Mesenteric fat pad (tissue), 1 donor: ENCODE measurements around the gene CEACAM5. TPM values are rescaled to one million over a fixed set of nuclear protein-coding genes. Genes with fewer than 3 reads are reported as not detected.

ENCODE experiments used
- DNase-seq: peaks from one replicate; pipeline ENCODE4 v3.0.0-alpha.2; 2020; ENCODE audit warnings: low spot score
- total RNA-seq: library from RNA; stranded (reverse); fragmentation: NEBNext Ultra II Directional; extraction: Animal tissue kit (Norgen Biotek cat#: 25700); gene quantifications from one replicate; pipeline ENCODE4 v1.2.1, GENCODE V29; 2021
- donor health status: DM: yes; HTN: yes; CAD: no.

CEACAM5 gene
- total RNA-seq, 1 donor from 2014 or later: 0.35 TPM

DNA sequence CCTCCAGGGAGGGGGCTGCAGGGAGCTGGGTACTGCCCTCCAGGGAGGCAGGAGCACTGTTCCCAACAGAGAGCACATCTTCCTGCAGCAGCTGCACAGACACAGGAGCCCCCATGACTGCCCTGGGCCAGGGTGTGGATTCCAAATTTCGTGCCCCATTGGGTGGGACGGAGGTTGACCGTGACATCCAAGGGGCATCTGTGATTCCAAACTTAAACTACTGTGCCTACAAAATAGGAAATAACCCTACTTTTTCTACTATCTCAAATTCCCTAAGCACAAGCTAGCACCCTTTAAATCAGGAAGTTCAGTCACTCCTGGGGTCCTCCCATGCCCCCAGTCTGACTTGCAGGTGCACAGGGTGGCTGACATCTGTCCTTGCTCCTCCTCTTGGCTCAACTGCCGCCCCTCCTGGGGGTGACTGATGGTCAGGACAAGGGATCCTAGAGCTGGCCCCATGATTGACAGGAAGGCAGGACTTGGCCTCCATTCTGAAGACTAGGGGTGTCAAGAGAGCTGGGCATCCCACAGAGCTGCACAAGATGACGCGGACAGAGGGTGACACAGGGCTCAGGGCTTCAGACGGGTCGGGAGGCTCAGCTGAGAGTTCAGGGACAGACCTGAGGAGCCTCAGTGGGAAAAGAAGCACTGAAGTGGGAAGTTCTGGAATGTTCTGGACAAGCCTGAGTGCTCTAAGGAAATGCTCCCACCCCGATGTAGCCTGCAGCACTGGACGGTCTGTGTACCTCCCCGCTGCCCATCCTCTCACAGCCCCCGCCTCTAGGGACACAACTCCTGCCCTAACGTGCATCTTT lies 7.8 kb upstream of the CEACAM5 start:
- DNase-seq: peak; percentile 33

DNA sequence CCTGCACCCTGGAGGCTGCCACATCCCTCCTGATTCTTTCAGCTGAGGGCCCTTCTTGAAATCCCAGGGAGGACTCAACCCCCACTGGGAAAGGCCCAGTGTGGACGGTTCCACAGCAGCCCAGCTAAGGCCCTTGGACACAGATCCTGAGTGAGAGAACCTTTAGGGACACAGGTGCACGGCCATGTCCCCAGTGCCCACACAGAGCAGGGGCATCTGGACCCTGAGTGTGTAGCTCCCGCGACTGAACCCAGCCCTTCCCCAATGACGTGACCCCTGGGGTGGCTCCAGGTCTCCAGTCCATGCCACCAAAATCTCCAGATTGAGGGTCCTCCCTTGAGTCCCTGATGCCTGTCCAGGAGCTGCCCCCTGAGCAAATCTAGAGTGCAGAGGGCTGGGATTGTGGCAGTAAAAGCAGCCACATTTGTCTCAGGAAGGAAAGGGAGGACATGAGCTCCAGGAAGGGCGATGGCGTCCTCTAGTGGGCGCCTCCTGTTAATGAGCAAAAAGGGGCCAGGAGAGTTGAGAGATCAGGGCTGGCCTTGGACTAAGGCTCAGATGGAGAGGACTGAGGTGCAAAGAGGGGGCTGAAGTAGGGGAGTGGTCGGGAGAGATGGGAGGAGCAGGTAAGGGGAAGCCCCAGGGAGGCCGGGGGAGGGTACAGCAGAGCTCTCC lies 6.9 kb upstream of the CEACAM5 start:
- DNase-seq: peak; percentile 84

DNA sequence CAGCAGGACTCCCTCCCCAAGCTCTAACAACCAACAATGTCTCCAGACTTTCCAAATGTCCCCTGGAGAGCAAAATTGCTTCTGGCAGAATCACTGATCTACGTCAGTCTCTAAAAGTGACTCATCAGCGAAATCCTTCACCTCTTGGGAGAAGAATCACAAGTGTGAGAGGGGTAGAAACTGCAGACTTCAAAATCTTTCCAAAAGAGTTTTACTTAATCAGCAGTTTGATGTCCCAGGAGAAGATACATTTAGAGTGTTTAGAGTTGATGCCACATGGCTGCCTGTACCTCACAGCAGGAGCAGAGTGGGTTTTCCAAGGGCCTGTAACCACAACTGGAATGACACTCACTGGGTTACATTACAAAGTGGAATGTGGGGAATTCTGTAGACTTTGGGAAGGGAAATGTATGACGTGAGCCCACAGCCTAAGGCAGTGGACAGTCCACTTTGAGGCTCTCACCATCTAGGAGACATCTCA lies 6.2 kb upstream of the CEACAM5 start:
- peak; percentile 12 for DNase-seq

DNA sequence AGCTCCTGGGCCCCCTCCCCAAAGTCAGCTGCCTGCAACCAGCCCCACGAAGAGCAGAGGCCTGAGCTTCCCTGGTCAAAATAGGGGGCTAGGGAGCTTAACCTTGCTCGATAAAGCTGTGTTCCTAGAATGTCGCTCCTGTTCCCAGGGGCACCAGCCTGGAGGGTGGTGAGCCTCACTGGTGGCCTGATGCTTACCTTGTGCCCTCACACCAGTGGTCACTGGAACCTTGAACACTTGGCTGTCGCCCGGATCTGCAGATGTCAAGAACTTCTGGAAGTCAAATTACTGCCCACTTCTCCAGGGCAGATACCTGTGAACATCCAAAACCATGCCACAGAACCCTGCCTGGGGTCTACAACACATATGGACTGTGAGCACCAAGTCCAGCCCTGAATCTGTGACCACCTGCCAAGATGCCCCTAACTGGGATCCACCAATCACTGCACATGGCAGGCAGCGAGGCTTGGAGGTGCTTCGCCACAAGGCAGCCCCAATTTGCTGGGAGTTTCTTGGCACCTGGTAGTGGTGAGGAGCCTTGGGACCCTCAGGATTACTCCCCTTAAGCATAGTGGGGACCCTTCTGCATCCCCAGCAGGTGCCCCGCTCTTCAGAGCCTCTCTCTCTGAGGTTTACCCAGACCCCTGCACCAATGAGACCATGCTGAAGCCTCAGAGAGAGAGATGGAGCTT lies 4.7 kb upstream of the CEACAM5 start:
- peak; percentile 77 for DNase-seq

DNA sequence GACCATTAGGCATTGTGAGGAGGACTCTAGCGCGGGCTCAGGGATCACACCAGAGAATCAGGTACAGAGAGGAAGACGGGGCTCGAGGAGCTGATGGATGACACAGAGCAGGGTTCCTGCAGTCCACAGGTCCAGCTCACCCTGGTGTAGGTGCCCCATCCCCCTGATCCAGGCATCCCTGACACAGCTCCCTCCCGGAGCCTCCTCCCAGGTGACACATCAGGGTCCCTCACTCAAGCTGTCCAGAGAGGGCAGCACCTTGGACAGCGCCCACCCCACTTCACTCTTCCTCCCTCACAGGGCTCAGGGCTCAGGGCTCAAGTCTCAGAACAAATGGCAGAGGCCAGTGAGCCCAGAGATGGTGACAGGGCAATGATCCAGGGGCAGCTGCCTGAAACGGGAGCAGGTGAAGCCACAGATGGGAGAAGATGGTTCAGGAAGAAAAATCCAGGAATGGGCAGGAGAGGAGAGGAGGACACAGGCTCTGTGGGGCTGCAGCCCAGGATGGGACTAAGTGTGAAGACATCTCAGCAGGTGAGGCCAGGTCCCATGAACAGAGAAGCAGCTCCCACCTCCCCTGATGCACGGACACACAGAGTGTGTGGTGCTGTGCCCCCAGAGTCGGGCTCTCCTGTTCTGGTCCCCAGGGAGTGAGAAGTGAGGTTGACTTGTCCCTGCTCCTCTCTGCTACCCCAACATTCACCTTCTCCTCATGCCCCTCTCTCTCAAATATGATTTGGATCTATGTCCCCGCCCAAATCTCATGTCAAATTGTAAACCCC lies 2.8 kb upstream of the CEACAM5 start:
- peak; percentile 79 for DNase-seq

DNA sequence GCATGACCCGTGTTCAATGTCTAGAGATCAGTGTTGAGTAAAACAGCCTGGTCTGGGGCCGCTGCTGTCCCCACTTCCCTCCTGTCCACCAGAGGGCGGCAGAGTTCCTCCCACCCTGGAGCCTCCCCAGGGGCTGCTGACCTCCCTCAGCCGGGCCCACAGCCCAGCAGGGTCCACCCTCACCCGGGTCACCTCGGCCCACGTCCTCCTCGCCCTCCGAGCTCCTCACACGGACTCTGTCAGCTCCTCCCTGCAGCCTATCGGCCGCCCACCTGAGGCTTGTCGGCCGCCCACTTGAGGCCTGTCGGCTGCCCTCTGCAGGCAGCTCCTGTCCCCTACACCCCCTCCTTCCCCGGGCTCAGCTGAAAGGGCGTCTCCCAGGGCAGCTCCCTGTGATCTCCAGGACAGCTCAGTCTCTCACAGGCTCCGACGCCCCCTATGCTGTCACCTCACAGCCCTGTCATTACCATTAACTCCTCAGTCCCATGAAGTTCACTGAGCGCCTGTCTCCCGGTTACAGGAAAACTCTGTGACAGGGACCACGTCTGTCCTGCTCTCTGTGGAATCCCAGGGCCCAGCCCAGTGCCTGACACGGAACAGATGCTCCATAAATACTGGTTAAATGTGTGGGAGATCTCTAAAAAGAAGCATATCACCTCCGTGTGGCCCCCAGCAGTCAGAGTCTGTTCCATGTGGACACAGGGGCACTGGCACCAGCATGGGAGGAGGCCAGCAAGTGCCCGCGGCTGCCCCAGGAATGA lies 1.5 kb upstream of the CEACAM5 start:
- DNase-seq: peak; percentile 90

DNA sequence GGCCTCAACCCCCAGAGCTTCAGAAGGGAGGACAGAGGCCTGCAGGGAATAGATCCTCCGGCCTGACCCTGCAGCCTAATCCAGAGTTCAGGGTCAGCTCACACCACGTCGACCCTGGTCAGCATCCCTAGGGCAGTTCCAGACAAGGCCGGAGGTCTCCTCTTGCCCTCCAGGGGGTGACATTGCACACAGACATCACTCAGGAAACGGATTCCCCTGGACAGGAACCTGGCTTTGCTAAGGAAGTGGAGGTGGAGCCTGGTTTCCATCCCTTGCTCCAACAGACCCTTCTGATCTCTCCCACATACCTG lies 969 bp upstream of the CEACAM5 start:
- DNase-seq: no peak

DNA sequence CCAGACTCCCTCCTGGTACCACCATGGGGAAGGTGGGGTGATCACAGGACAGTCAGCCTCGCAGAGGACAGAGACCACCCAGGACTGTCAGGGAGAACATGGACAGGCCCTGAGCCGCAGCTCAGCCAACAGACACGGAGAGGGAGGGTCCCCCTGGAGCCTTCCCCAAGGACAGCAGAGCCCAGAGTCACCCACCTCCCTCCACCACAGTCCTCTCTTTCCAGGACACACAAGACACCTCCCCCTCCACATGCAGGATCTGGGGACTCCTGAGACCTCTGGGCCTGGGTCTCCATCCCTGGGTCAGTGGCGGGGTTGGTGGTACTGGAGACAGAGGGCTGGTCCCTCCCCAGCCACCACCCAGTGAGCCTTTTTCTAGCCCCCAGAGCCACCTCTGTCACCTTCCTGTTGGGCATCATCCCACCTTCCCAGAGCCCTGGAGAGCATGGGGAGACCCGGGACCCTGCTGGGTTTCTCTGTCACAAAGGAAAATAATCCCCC lies 505 bp upstream of the CEACAM5 start:
- DNase-seq: peak; percentile 51

DNA sequence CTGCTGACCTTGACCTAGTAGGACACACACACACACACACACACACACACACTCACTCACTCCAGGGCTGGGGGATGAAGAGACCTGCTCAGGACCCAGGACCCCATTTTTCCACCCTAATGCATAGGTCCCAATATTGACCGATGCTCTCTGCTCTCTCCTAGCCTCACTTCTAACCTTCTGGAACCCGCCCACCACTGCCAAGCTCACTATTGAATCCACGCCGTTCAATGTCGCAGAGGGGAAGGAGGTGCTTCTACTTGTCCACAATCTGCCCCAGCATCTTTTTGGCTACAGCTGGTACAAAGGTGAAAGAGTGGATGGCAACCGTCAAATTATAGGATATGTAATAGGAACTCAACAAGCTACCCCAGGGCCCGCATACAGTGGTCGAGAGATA lies 1.1 kb downstream of the CEACAM5 start:
- peak; percentile 67 for DNase-seq

DNA sequence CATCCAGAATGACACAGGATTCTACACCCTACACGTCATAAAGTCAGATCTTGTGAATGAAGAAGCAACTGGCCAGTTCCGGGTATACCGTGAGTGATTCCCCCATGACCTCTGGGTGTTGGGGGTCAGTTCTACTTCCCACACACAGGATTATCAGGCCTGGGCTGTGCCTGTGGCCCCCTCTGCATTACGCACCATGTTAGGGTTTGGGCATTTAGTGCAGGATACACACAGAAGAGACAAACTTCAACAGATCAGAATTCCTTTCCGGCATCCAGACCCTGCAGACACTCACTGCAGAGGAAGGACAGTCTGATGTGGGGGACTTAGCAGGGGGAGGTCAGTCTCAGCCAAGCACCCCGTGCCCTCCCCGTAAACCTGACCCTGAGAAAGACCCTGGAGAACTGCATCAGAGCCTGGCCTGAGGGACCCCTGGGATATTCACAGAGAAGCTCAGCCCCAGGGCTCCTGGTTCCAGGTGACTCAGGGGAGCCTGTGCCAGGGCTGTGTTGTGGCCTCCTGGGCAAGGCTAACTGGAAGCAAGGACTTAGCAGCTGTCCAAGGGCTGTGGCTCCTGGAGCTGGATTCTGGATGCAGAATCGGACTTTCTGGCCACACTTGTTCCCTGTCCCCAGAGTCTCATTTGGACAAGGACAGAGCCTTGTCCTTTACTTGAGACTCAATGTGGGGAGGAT lies 1.7 kb downstream of the CEACAM5 start:
- peak; percentile 68 for DNase-seq

DNA sequence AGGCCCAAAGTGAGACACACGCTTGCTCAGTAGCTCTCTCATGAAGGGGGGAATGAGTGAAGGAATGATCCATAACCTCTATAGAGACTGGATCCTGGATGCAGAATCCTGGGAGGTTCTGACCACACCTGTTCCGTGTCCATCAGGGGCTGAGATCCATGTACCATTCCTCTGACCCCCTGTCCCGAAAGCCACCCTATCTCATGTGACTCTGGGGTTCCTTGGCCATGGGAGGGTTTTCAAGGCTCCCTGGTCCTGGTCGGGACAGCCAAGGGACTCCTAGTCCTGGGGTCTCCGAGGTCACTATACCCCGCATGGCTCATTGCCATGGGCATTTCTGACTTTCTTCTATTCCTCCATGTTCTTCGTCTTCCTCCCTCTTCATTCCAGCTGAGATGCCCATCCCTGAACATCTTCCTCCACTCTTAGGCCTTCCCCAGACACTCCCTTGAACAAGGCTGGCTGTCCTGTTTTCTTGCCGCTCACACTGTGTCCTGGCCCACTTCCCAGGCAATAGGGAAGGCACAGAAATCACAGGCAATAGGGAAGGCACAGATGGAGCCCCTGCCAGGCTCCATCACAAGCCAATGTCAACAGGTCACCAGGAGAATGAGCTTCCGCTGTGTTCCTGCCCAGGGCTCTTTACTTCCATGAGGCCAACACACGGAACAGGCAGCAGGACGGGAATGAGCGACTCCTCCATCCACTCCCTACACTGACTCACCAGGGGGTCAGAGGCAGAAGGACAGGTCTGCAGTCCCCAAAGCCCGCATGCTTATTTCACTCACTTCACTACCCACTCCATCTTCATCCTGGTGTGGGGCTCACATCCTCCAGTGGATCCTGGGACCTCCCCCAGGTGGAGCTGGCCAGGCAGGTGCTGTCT lies 3.2 kb downstream of the CEACAM5 start:
- DNase-seq: peak; percentile 37

DNA sequence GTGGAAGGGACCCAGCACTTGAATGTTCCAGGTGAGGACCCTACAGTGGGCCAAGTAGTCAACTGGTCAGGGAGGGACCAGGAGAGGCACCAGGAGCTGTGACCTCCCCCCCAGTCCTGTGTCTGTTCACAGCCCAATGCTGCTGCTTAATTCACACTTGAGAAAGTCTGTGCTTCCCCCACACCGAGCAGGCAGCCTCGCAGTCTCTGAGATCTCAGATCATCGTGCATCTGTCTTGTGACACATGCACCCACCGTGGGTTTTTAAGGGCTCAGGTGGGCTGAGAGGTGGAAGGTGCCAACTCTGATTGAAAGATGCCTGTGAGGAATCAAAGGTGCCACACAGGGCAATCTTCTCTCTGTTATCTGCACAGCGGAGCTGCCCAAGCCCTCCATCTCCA lies 6.2 kb downstream of the CEACAM5 start:
- peak; percentile 73 for DNase-seq

DNA sequence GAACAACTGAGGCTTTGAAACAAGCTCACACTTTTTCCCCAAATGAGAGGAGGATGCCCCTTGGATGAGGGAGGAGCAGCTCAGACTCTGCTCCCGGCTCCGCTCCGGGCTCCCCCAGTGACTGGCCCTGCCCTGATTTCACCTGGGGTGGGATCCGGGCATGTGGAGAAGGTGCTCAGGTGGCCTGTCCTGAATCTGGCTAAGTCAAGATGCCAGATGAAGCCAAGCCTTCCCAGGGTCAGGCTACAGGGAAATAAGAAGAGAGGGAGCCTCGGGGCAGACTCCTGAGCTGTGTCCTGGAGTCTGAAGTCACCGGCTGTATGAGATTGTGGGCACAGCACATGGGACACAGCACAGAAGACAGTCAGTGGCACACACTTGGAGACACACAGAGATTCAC lies 10.3 kb downstream of the CEACAM5 start:
- DNase-seq: peak; percentile 57

DNA sequence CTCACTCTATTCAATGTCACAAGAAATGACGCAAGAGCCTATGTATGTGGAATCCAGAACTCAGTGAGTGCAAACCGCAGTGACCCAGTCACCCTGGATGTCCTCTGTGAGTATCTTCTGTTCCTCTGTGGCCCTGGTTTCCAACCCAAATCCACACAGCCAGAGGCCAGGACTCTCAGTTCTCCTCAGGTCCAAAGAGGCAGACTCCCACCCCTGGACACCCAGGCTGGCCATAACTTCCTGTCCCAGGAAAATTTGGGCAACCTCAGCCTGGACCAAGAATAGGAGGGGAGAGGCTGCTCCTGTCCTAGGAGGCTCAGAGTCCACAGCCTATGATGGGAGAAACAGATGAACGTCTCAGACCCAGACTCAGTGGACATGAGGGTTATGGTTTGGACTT lies 11.7 kb downstream of the CEACAM5 start:
- DNase-seq: peak; percentile 55

DNA sequence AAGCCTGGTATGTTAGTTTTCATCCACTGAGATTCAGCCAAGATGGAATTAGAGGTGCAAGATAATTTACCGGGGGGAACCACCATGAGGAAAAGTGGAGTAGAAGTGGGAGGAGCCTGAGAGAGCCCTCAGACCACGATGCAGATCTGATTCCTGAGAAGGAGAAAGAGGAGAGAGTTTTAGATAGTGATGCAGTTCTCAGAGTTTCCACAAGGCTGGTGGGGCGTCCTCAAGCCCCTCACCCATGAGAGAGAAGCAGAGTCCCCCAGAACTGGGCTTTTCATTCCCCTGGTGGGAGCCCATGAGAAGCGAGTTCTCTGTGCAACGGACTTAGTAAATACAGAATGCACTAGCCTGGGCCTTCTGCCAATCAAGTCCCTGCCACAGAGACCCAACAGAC lies 18.1 kb downstream of the CEACAM5 start:
- DNase-seq: no peak

DNA sequence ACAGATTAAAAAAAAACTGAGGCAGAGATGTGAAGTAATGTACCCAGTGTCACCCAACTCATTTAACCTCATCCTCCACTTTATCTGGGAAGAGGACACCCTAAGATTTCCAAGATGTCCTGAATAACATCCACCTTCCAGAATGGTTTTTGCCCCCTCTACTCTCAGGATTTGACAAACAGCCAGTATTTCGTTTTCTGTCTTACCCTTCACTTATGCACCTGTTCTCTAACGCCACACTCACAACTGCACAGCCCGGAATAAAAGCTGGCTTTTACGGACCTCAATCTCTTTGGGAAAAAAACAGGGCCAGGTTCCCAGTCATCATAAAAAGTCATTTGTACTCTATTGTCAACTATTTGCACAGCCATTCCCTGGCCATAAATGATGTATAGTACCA lies 25.7 kb downstream of the CEACAM5 start:
- DNase-seq: no peak

DNA sequence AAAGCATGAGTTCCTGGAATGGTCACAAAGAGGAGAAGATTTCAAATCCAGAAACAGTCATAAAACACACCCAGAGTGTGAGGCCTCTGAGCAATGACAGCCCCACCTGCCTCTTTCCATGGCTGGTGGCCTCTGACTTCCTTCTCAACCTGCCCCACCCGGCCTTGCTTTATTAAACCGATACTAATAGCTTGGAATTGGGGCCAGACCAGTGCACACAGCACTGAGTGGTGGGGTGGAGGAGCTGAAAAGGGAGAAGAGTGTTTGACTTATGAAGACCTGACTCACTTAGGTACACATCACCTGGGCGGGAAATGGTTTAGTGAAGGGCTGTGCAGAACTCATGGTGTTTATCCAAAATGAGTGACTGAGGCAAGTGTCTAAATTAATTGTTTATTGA lies 26.2 kb downstream of the CEACAM5 start:
- no peak for DNase-seq

DNA sequence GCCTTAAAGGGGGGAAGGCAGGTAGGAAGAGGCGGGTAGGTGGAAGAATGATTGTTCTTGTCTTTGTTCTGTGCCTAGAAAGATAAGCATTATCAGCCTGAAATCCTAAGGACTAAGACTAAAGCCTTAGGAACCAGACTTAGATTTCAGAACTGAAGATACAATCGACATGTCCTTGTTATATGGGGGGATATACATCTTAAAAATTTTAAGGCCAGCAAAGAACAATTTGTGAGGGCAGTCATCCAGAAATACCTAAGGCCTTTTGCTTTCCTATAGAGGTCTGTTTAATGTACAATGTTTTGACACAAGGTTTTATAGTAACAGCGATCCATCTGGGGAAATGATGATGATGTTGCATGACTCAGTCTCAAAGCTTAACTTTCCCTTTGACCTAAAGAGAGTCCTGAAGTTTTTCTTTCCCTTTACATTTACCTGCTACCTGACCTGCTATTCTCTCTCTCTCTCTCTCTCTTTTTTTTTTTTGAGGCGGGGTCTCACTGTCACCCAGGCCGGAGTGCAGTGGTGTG lies 26.7 kb downstream of the CEACAM5 start:
- no peak for DNase-seq

DNA sequence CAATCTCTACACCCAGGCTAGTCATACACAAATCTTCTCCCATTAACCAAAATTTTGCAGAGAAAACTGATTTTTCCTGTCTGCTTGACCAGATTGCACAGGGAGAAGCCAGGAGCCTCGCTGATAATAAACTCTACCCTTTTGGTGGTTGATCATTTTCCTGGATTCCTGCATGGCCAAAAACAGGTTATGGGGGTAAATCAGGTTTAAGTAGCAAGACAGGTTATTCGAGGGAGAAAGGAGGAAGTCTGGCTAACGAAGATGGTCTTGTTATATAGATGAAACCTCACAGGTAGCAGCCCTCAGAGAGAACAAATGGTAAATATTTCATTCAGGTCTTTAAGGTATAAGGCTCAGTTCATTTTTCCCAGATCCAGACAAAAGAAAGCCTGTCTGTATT lies 30.9 kb downstream of the CEACAM5 start:
- DNase-seq: no peak
